HepG2 (cell line): ENCODE measurements around the gene ABCA3. TPM values are rescaled to one million over a fixed set of nuclear protein-coding genes. Genes with fewer than 3 reads are reported as not detected.
A peak's percentile ranks its signal among the peaks of the same experiment; 100 is the strongest.

ENCODE experiments used
- ARID2 ChIP-seq: sonication (generic); formaldehyde crosslinking; IDR thresholded peaks from 2 replicates; pipeline ENCODE4 v1.8.1; 2022; ENCODE audit warnings: mild to moderate bottlenecking, missing genetic modification reagents, borderline replicate concordance
- BORCS8-MEF2B ChIP-seq: sonication (generic); formaldehyde crosslinking; IDR thresholded peaks from 2 replicates; pipeline ENCODE4 v1.8.0; 2022; ENCODE audit warnings: mild to moderate bottlenecking, missing genetic modification reagents
- BRD4 ChIP-seq: sonication (generic); formaldehyde crosslinking; IDR thresholded peaks from 2 replicates; pipeline ENCODE4 v1.4.0; 2020; ENCODE audit warnings: missing genetic modification reagents
- CBX1 ChIP-seq: IDR thresholded peaks from one replicate; pipeline ENCODE4 v1.6.1; 2016; ENCODE audit warnings: antibody characterized with exemption, low read depth
- CHD4 ChIP-seq: fragments of 200-600 bp; sonication (generic); IDR thresholded peaks from 2 replicates; pipeline ENCODE4 v1.7.0; 2017; ENCODE audit warnings: mild to moderate bottlenecking, low read length, borderline replicate concordance
- EP300 ChIP-seq, 3 experiments: sonication (generic) in 1 of 3; formaldehyde crosslinking in 1 of 3; IDR thresholded peaks; 2 replicates each; pipeline versions ENCODE4 v1.5.1 to v1.6.1; 2011 to 2020; ENCODE audit warnings: low read depth in 2 of 3, low read length in 2 of 3, borderline replicate concordance in 1 of 3, improper control_type of control experiment in 1 of 3, mild to moderate bottlenecking in 1 of 3, missing genetic modification reagents in 1 of 3, moderate library complexity in 1 of 3
- FOXP1 ChIP-seq, 2 experiments: fragments of 450-650 bp in 1 of 2; IDR thresholded peaks; 2 replicates each; pipeline ENCODE4 v1.6.1; 2017 to 2018; ENCODE audit warnings: antibody characterized with exemption in 1 of 2
- GMEB2 ChIP-seq: IDR thresholded peaks from 2 replicates; pipeline ENCODE4 v1.6.1; 2016; ENCODE audit warnings: missing biosample characterization, missing genetic modification reagents, low read depth
- HMGA1 ChIP-seq: sonication (generic); formaldehyde crosslinking; conservative IDR thresholded peaks from 2 replicates; pipeline ENCODE4 v1.4.0; 2020; ENCODE audit warnings: missing genetic modification reagents
- MAX ChIP-seq: IDR thresholded peaks from 2 replicates; pipeline ENCODE4 v1.6.1; 2012; ENCODE audit warnings: inconsistent platforms
- NAIF1 ChIP-seq: sonication (generic); formaldehyde crosslinking; IDR thresholded peaks from 2 replicates; pipeline ENCODE4 v1.5.0; 2020; ENCODE audit warnings: mild to moderate bottlenecking, missing genetic modification reagents, borderline replicate concordance
- PBX2 ChIP-seq: IDR thresholded peaks from 2 replicates; pipeline ENCODE4 v1.6.1; 2016; ENCODE audit warnings: control low read depth
- PLRG1 ChIP-seq: fragments of 450-650 bp; conservative IDR thresholded peaks from 2 replicates; pipeline ENCODE4 v1.6.1; 2016
- POLR2AphosphoS5 ChIP-seq: IDR thresholded peaks from 2 replicates; pipeline ENCODE4 v1.6.1; 2012; ENCODE audit warnings: low read depth, low read length
- ZMYM3 ChIP-seq: sonication (generic); formaldehyde crosslinking; IDR thresholded peaks from 2 replicates; pipeline ENCODE4 v1.5.1; 2020; ENCODE audit warnings: mild to moderate bottlenecking, missing genetic modification reagents
- ZNF180 ChIP-seq: sonication (generic); formaldehyde crosslinking; IDR thresholded peaks from 2 replicates; pipeline ENCODE4 v1.4.0; 2020; ENCODE audit warnings: low read depth, missing genetic modification reagents, borderline replicate concordance
- ZNF251 ChIP-seq: sonication (generic); formaldehyde crosslinking; IDR thresholded peaks from 2 replicates; pipeline ENCODE4 v1.9.0; 2021; ENCODE audit warnings: mild to moderate bottlenecking, missing genetic modification reagents
- ZNF263 ChIP-seq: sonication (generic); formaldehyde crosslinking; IDR thresholded peaks from 2 replicates; pipeline ENCODE4 v1.4.0; 2020; ENCODE audit warnings: missing genetic modification reagents
- ZNF431 ChIP-seq: sonication (generic); formaldehyde crosslinking; IDR thresholded peaks from 2 replicates; pipeline ENCODE4 v1.9.0; 2022; ENCODE audit warnings: missing genetic modification reagents, low read depth, mild to moderate bottlenecking, borderline replicate concordance
- ZNF441 ChIP-seq: sonication (generic); formaldehyde crosslinking; IDR thresholded peaks from 2 replicates; pipeline ENCODE4 v1.7.0; 2021; ENCODE audit warnings: missing genetic modification reagents, borderline replicate concordance
- ZNF670 ChIP-seq: sonication (generic); formaldehyde crosslinking; IDR thresholded peaks from 2 replicates; pipeline ENCODE4 v1.8.0; 2022; ENCODE audit warnings: mild to moderate bottlenecking, missing genetic modification reagents, borderline replicate concordance
- ZNF775 ChIP-seq: sonication (generic); formaldehyde crosslinking; IDR thresholded peaks from 2 replicates; pipeline ENCODE4 v1.4.0; 2020; ENCODE audit warnings: missing genetic modification reagents, mild to moderate bottlenecking, moderate library complexity, borderline replicate concordance
- ZNF816 ChIP-seq: sonication (generic); formaldehyde crosslinking; IDR thresholded peaks from 2 replicates; pipeline ENCODE4 v1.8.0; 2022; ENCODE audit warnings: missing genetic modification reagents, mild to moderate bottlenecking, borderline replicate concordance
- polyA plus RNA-seq, 8 experiments: library from polyadenylated mRNA; depleted of rRNA in 3 of 8; stranded (reverse) in 7 of 8; unstranded in 1 of 8; fragments of >200 nt; fragmentation: Illumina TruSeq in 4 of 8; extraction: Trizol in 4 of 8; gene quantifications; 2 replicates each; pipeline versions ENCODE4 v1.2.1 to v1.2.3, GENCODE V29; 2011 to 2016; ENCODE audit warnings: low read depth in 4 of 8, missing spikeins in 1 of 8, mixed read lengths in 1 of 8; ENCODE audit not compliant: insufficient read depth in 1 of 8
- total RNA-seq, 5 experiments: library from RNA; depleted of rRNA; stranded (reverse); fragments of >200 nt; fragmentation: Illumina TruSeq; extraction: Trizol; gene quantifications; 2 replicates each; pipeline ENCODE4 v1.2.3, GENCODE V29; 2016; ENCODE audit warnings: low read depth in 1 of 5
- TF ChIP-seq, protein P1 (sequence below): sonication (generic); formaldehyde crosslinking; conservative IDR thresholded peaks from 2 replicates; pipeline ENCODE4 v1.4.0; 2020; ENCODE audit warnings: missing genetic modification reagents

The ABCA3 gene
- total and polyA plus RNA-seq, 2 of the 13 experiments (the other 11 are each of a cell fraction or from before 2014, with no cell fraction given): 0.60 to 1.5 TPM

GRCh38 chr16:2340564-2341455, at the start of gene ABCA3 (continued):
- peak; percentile 76; the same call in 1 of the 2 replicates for TF ChIP-seq ZNF263 (CRISPR knock-in tag)
- TF ChIP-seq PBX2: no peak
- TF ChIP-seq ZMYM3 (CRISPR knock-in tag): peak; percentile 67; the same call in 1 of the 2 replicates
- peak; percentile 73; the same call in 1 of the 2 replicates for TF ChIP-seq BRD4
- TF ChIP-seq ZNF816 (CRISPR knock-in tag): no peak
- TF ChIP-seq BORCS8-MEF2B: peak; percentile 99
- TF ChIP-seq HMGA1: no peak
- peak; percentile 98 for TF ChIP-seq ZNF251 (CRISPR knock-in tag)
- no peak for TF ChIP-seq CHD4
- peak; percentile 100 for TF ChIP-seq MAX
- peak; percentile 88; the same call in 1 of the 2 replicates for TF ChIP-seq ZNF431
- no peak; the same call in 1 of the 2 replicates for TF ChIP-seq ZNF670 (CRISPR knock-in tag)
- no peak for TF ChIP-seq POLR2AphosphoS5
- no peak for TF ChIP-seq GMEB2 (CRISPR knock-in tag)
- peak; percentile 87 for TF ChIP-seq CBX1
- TF ChIP-seq FOXP1 (IDR thresholded peaks at IDR 0.05): no peak
- TF ChIP-seq FOXP1 (CRISPR knock-in tag; IDR thresholded peaks at IDR 0.05): no peak
- peak; percentile 88; the same call in 1 of the 2 replicates for TF ChIP-seq NAIF1 (CRISPR knock-in tag)
- peak in 1 of 2 experiments; percentile 51; a peak in 1 of 4 replicates for TF ChIP-seq EP300 (IDR thresholded peaks at IDR 0.05; ENCODE audit: low read depth in 2 of 2, low read length in 2 of 2)
- TF ChIP-seq EP300 (CRISPR knock-in tag; IDR thresholded peaks at IDR 0.05; ENCODE audit: borderline replicate concordance): peak; percentile 73; the same call in 1 of the 2 replicates
- TF ChIP-seq ZNF775 (CRISPR knock-in tag): no peak
- peak; percentile 81; the same call in 1 of the 2 replicates for TF ChIP-seq ZNF180 (CRISPR knock-in tag)
- TF ChIP-seq, protein P1, sequence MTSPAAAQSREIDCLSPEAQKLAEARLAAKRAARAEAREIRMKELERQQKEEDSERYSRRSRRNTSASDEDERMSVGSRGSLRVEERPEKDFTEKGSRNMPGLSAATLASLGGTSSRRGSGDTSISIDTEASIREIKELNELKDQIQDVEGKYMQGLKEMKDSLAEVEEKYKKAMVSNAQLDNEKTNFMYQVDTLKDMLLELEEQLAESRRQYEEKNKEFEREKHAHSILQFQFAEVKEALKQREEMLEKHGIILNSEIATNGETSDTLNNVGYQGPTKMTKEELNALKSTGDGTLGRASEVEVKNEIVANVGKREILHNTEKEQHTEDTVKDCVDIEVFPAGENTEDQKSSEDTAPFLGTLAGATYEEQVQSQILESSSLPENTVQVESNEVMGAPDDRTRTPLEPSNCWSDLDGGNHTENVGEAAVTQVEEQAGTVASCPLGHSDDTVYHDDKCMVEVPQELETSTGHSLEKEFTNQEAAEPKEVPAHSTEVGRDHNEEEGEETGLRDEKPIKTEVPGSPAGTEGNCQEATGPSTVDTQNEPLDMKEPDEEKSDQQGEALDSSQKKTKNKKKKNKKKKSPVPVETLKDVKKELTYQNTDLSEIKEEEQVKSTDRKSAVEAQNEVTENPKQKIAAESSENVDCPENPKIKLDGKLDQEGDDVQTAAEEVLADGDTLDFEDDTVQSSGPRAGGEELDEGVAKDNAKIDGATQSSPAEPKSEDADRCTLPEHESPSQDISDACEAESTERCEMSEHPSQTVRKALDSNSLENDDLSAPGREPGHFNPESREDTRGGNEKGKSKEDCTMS (CRISPR knock-in tag): no peak
- peak; percentile 87; the same call in 1 of the 2 replicates for TF ChIP-seq ARID2
- TF ChIP-seq ZNF441 (CRISPR knock-in tag): peak; percentile 93; the same call in 1 of the 2 replicates
- TF ChIP-seq PLRG1: no peak
